Liver (tissue), 3 donors: ENCODE measurements around the gene ENPP3.

Source experiments
- FOXA1 ChIP-seq: IDR thresholded peaks from 2 replicates; pipeline ENCODE4 v1.6.1; 2016; ENCODE audit warnings: antibody characterized with exemption
- FOXA2 ChIP-seq: IDR thresholded peaks from 2 replicates; pipeline ENCODE4 v1.6.1; 2016; ENCODE audit warnings: antibody characterized with exemption
- RAD21 ChIP-seq, 2 donors: IDR thresholded peaks; 2 replicates each; pipeline ENCODE4 v1.6.1; 2016; ENCODE audit warnings: antibody characterized with exemption in 2 of 2, mild to moderate bottlenecking in 2 of 2
- SP1 ChIP-seq: IDR thresholded peaks from 2 replicates; pipeline ENCODE4 v1.6.1; 2018; ENCODE audit warnings: antibody characterized with exemption, mild to moderate bottlenecking
- TAF1 ChIP-seq: conservative IDR thresholded peaks from 2 replicates; pipeline ENCODE4 v1.6.1; 2016; ENCODE audit warnings: antibody characterized with exemption, mild to moderate bottlenecking
- YY1 ChIP-seq: IDR thresholded peaks from 2 replicates; pipeline ENCODE4 v1.6.1; 2016; ENCODE audit warnings: antibody characterized with exemption, mild to moderate bottlenecking
- TF ChIP-seq, protein P1 (sequence below): fragments of 150-350 bp; IDR thresholded peaks from 2 replicates; pipeline ENCODE4 v1.5.1; 2017; ENCODE audit warnings: improper control_type of control experiment, low read depth, low read length; ENCODE audit not compliant: missing input control
- TF ChIP-seq, protein P2 (sequence below): IDR thresholded peaks from 2 replicates; pipeline ENCODE4 v1.6.1; 2016; ENCODE audit warnings: antibody characterized with exemption
- TF ChIP-seq, protein P3 (sequence below): IDR thresholded peaks from 2 replicates; pipeline ENCODE4 v1.6.1; 2016; ENCODE audit warnings: antibody characterized with exemption
- TF ChIP-seq, protein P4 (sequence below): IDR thresholded peaks from 2 replicates; pipeline ENCODE4 v1.6.1; 2016; ENCODE audit warnings: antibody characterized with exemption, mild to moderate bottlenecking
- donor health status: healthy.
- donor health status: healthy.

DNA sequence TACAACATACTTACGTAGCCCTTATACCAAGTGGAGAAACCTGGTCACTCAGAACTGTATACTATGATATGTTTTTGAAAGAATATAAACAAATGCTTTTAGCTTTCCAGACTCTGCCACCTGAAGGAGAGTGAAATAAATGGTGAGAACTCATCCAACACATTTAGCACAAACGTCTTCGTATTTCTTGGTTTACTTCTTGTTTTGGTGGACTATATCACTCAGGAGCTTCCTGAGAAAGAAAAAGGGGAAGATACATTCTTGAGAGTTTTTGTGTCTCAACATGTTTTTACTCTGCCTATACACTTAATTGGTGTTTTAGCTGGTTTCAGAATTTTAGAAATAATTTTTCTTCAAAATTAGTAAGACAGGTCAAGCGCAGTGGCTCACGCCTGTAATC, 93.2 kb downstream of the ENPP3 start:
- no peak for TF ChIP-seq RAD21 (IDR thresholded peaks at IDR 0.05)
- TF ChIP-seq, protein P1, sequence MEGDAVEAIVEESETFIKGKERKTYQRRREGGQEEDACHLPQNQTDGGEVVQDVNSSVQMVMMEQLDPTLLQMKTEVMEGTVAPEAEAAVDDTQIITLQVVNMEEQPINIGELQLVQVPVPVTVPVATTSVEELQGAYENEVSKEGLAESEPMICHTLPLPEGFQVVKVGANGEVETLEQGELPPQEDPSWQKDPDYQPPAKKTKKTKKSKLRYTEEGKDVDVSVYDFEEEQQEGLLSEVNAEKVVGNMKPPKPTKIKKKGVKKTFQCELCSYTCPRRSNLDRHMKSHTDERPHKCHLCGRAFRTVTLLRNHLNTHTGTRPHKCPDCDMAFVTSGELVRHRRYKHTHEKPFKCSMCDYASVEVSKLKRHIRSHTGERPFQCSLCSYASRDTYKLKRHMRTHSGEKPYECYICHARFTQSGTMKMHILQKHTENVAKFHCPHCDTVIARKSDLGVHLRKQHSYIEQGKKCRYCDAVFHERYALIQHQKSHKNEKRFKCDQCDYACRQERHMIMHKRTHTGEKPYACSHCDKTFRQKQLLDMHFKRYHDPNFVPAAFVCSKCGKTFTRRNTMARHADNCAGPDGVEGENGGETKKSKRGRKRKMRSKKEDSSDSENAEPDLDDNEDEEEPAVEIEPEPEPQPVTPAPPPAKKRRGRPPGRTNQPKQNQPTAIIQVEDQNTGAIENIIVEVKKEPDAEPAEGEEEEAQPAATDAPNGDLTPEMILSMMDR, result no peak
- no peak for TF ChIP-seq YY1
- TF ChIP-seq, protein P2, sequence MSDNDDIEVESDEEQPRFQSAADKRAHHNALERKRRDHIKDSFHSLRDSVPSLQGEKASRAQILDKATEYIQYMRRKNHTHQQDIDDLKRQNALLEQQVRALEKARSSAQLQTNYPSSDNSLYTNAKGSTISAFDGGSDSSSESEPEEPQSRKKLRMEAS, result no peak
- TF ChIP-seq TAF1, result no peak
- TF ChIP-seq, protein P3, sequence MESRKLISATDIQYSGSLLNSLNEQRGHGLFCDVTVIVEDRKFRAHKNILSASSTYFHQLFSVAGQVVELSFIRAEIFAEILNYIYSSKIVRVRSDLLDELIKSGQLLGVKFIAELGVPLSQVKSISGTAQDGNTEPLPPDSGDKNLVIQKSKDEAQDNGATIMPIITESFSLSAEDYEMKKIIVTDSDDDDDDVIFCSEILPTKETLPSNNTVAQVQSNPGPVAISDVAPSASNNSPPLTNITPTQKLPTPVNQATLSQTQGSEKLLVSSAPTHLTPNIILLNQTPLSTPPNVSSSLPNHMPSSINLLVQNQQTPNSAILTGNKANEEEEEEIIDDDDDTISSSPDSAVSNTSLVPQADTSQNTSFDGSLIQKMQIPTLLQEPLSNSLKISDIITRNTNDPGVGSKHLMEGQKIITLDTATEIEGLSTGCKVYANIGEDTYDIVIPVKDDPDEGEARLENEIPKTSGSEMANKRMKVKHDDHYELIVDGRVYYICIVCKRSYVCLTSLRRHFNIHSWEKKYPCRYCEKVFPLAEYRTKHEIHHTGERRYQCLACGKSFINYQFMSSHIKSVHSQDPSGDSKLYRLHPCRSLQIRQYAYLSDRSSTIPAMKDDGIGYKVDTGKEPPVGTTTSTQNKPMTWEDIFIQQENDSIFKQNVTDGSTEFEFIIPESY, result no peak
- TF ChIP-seq, protein P4, sequence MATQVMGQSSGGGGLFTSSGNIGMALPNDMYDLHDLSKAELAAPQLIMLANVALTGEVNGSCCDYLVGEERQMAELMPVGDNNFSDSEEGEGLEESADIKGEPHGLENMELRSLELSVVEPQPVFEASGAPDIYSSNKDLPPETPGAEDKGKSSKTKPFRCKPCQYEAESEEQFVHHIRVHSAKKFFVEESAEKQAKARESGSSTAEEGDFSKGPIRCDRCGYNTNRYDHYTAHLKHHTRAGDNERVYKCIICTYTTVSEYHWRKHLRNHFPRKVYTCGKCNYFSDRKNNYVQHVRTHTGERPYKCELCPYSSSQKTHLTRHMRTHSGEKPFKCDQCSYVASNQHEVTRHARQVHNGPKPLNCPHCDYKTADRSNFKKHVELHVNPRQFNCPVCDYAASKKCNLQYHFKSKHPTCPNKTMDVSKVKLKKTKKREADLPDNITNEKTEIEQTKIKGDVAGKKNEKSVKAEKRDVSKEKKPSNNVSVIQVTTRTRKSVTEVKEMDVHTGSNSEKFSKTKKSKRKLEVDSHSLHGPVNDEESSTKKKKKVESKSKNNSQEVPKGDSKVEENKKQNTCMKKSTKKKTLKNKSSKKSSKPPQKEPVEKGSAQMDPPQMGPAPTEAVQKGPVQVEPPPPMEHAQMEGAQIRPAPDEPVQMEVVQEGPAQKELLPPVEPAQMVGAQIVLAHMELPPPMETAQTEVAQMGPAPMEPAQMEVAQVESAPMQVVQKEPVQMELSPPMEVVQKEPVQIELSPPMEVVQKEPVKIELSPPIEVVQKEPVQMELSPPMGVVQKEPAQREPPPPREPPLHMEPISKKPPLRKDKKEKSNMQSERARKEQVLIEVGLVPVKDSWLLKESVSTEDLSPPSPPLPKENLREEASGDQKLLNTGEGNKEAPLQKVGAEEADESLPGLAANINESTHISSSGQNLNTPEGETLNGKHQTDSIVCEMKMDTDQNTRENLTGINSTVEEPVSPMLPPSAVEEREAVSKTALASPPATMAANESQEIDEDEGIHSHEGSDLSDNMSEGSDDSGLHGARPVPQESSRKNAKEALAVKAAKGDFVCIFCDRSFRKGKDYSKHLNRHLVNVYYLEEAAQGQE, result no peak
- no peak for TF ChIP-seq FOXA2
- no peak for TF ChIP-seq FOXA1
- TF ChIP-seq SP1, result no peak
